ENCODE measurements around the gene HPS5. TPM values are rescaled to one million over a fixed set of nuclear protein-coding genes. Genes with fewer than 3 reads are reported as not detected.

HPS5 gene
- total and polyA plus RNA-seq, 8 donors: 5.2 to 61.3 (median 7.1) TPM

GRCh38 chr11:18288911-18289310 lies 33.0 kb downstream of the HPS5 start:
- Histone ChIP-seq H3K4me3 (no peak overlapping the region), H3K27me3 (no peaks in the 10 kb centered on the region), H3K27ac (no peak overlapping the region), H3K36me3 (peaks cover 56 to 99% (median 97%) of the 10 kb centered on the region in 4 donors), H3K4me1 (no peaks in the 10 kb centered on the region), H3K9me3 (no peaks in the 10 kb centered on the region)
- no peak for TF ChIP-seq POLR2AphosphoS5 (IDR thresholded peaks at IDR 0.05)
- no peak for TF ChIP-seq POLR2A (IDR thresholded peaks at IDR 0.05)
- TF ChIP-seq CTCF (IDR thresholded peaks at IDR 0.05): no peak
- no peak for TF ChIP-seq EP300 (IDR thresholded peaks at IDR 0.05)
- intact Hi-C loops (cut with DNase I; ENCODE audit: low total_unique reads): no loop called here
- DNase-seq: no peak
- WGBS, 5 donors: 88 to 100% (median 96%) methylated on average over 4 of the region's 4 CpGs

DNA sequence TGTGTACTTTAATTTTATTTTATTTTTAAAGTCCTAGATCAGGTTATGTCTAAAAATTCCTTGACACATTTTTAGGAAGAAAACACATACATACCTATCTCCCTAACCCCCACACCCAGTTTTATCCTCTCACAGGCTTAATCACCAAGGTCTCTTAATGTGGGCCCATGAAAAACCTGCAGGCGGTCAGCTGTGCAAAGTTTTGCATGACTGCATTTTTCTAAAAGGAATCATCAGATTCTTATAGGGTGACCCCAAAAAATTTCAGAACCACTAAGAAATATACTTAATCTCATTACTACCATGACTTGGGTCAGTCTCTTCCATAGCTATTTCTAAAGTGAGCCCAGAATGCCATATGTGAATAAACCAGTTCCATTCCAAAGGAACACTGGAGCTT lies 36.1 kb downstream of the HPS5 start:
- 95 to 100% (median 100%) methylated on average over 1 of the region's 1 CpG for WGBS, 5 donors

GRCh38 chr11:18282626-18283025 lies 39.3 kb downstream of the HPS5 start:
- H3K36me3 ChIP-seq: peaks cover 37 to 97% (median 90%) of the 10 kb centered on the region in 4 donors

More for the DNA sequence above, 36.1 kb downstream of the HPS5 start:
- H3K27ac ChIP-seq: no peak overlapping the region
- H3K27me3 ChIP-seq: no peaks in the 10 kb centered on the region
- peaks cover 51 to 99% (median 95%) of the 10 kb centered on the region in 4 donors for H3K36me3 ChIP-seq
- H3K9me3 ChIP-seq: no peaks in the 10 kb centered on the region
- no peak overlapping the region for H3K4me3 ChIP-seq
- TF ChIP-seq POLR2A (IDR thresholded peaks at IDR 0.05) (no peak), POLR2AphosphoS5 (IDR thresholded peaks at IDR 0.05) (no peak), EP300 (IDR thresholded peaks at IDR 0.05) (no peak), CTCF (IDR thresholded peaks at IDR 0.05) (no peak)
- intact Hi-C loops (cut with DNase I; ENCODE audit: low total_unique reads): no loop called here
- H3K4me1 ChIP-seq: no peaks in the 10 kb centered on the region
- no peak for DNase-seq

GRCh38 chr11:18280438-18281045 lies 41.4 kb downstream of the HPS5 start:
- intact Hi-C loops (cut with DNase I; ENCODE audit: low total_unique reads): no loop called here
- Histone ChIP-seq H3K4me3 (no peak overlapping the region), H3K27ac (no peak overlapping the region), H3K36me3 (peaks cover 25 to 82% (median 73%) of the 10 kb centered on the region in 4 donors), H3K27me3 (no peaks in the 10 kb centered on the region), H3K4me1 (no peaks in the 10 kb centered on the region), H3K9me3 (no peaks in the 10 kb centered on the region)
- WGBS, 5 donors: 78 to 87% (median 80%) methylated on average over 4 of the region's 4 CpGs
- TF ChIP-seq EP300 (IDR thresholded peaks at IDR 0.05) (no peak), POLR2AphosphoS5 (IDR thresholded peaks at IDR 0.05) (no peak), POLR2A (IDR thresholded peaks at IDR 0.05) (no peak), CTCF (IDR thresholded peaks at IDR 0.05) (no peak)
- DNase-seq: no peak

More at GRCh38 chr11:18282626-18283025, 39.3 kb downstream of the HPS5 start:
- intact Hi-C loops (cut with DNase I; ENCODE audit: low total_unique reads): no loop called here
- no peak for DNase-seq
- Histone ChIP-seq H3K9me3 (no peaks in the 10 kb centered on the region), H3K27ac (no peak overlapping the region), H3K4me3 (no peak overlapping the region), H3K27me3 (no peaks in the 10 kb centered on the region), H3K4me1 (no peaks in the 10 kb centered on the region)
- WGBS, 5 donors: 91 to 96% (median 95%) methylated on average over 2 of the region's 2 CpGs
- TF ChIP-seq POLR2AphosphoS5 (IDR thresholded peaks at IDR 0.05): no peak
- TF ChIP-seq CTCF (IDR thresholded peaks at IDR 0.05): no peak
- TF ChIP-seq EP300 (IDR thresholded peaks at IDR 0.05): no peak
- no peak for TF ChIP-seq POLR2A (IDR thresholded peaks at IDR 0.05)

Measured in stomach (tissue), 9 donors.